Stimulated activated naive CD8-positive, alpha-beta T cell treated with anti-CD3 and anti-CD28 coated beads, Interleukin-15, Interleukin-2, amounts not matched to agents 100 ng/mL and 50 ng/mL, for 24 hours (primary cell): ENCODE data around the gene DCC.

Experiments used
- H3K27ac Mint-ChIP-seq: one replicate; pipeline ENCODE4 v1.8.0; 2021; ENCODE audit warnings: mild to moderate bottlenecking, mixed read lengths
- H3K27me3 Mint-ChIP-seq: one replicate; pipeline ENCODE4 v1.8.0; 2021; ENCODE audit warnings: mixed read lengths
- H3K36me3 Mint-ChIP-seq: one replicate; pipeline ENCODE4 v1.8.0; 2021; ENCODE audit warnings: low read depth, mixed read lengths
- H3K4me1 Mint-ChIP-seq: one replicate; pipeline ENCODE4 v1.8.0; 2021; ENCODE audit warnings: low read depth, mixed read lengths
- H3K4me3 Mint-ChIP-seq: one replicate; pipeline ENCODE4 v1.8.0; 2021; ENCODE audit warnings: mild to moderate bottlenecking, mixed read lengths
- H3K9me3 Mint-ChIP-seq: one replicate; pipeline ENCODE4 v1.8.0; 2021; ENCODE audit warnings: mixed read lengths

The DCC gene

GRCh38 chr18:52427521-52428175 is 87.7 kb downstream of the DCC start:
- Mint-ChIP-seq H3K27me3 (no peaks in the 10 kb centered on the region), H3K9me3 (no peaks in the 10 kb centered on the region), H3K4me1 (no peaks in the 10 kb centered on the region), H3K4me3 (no peak overlapping the region), H3K27ac (no peak overlapping the region), H3K36me3 (no peaks in the 10 kb centered on the region)

GRCh38 chr18:52431683-52432082 is 91.7 kb downstream of the DCC start:
- H3K27ac Mint-ChIP-seq: no peak overlapping the region
- no peaks in the 10 kb centered on the region for H3K27me3 Mint-ChIP-seq
- H3K4me1 Mint-ChIP-seq: no peaks in the 10 kb centered on the region
- H3K9me3 Mint-ChIP-seq: no peaks in the 10 kb centered on the region
- H3K36me3 Mint-ChIP-seq: no peaks in the 10 kb centered on the region
- no peak overlapping the region for H3K4me3 Mint-ChIP-seq

GRCh38 chr18:52433797-52434196 is 93.8 kb downstream of the DCC start:
- no peaks in the 10 kb centered on the region for H3K4me1 Mint-ChIP-seq
- no peaks in the 10 kb centered on the region for H3K27me3 Mint-ChIP-seq
- H3K4me3 Mint-ChIP-seq: no peak overlapping the region
- no peak overlapping the region for H3K27ac Mint-ChIP-seq
- no peaks in the 10 kb centered on the region for H3K36me3 Mint-ChIP-seq
- no peaks in the 10 kb centered on the region for H3K9me3 Mint-ChIP-seq

GRCh38 chr18:52435301-52435700 is 95.3 kb downstream of the DCC start:
- Mint-ChIP-seq H3K36me3 (no peaks in the 10 kb centered on the region), H3K4me3 (no peak overlapping the region), H3K4me1 (no peaks in the 10 kb centered on the region), H3K27me3 (no peaks in the 10 kb centered on the region), H3K9me3 (no peaks in the 10 kb centered on the region), H3K27ac (no peak overlapping the region)

- H3K4me3 Mint-ChIP-seq: no peak overlapping the region
- H3K9me3 Mint-ChIP-seq: no peaks in the 10 kb centered on the region
- no peak overlapping the region for H3K27ac Mint-ChIP-seq
- H3K27me3 Mint-ChIP-seq: no peaks in the 10 kb centered on the region
- H3K36me3 Mint-ChIP-seq: no peaks in the 10 kb centered on the region
- H3K4me1 Mint-ChIP-seq: no peaks in the 10 kb centered on the region
Measured at GRCh38 chr18:52437161-52437560, 97.2 kb downstream of the DCC start.

- Mint-ChIP-seq H3K36me3 (no peaks in the 10 kb centered on the region), H3K27me3 (no peaks in the 10 kb centered on the region), H3K9me3 (peaks cover 7% of the 10 kb centered on the region), H3K4me1 (no peaks in the 10 kb centered on the region), H3K4me3 (no peak overlapping the region), H3K27ac (no peak overlapping the region)
Measured at GRCh38 chr18:52439457-52439856, 99.5 kb downstream of the DCC start.

GRCh38 chr18:52441794-52442193 is 101.8 kb downstream of the DCC start:
- Mint-ChIP-seq H3K27me3 (no peaks in the 10 kb centered on the region), H3K36me3 (no peaks in the 10 kb centered on the region), H3K27ac (no peak overlapping the region), H3K9me3 (peaks cover 7% of the 10 kb centered on the region), H3K4me1 (no peaks in the 10 kb centered on the region), H3K4me3 (no peak overlapping the region)

- Mint-ChIP-seq H3K27ac (no peak overlapping the region), H3K4me3 (no peak overlapping the region), H3K36me3 (no peaks in the 10 kb centered on the region), H3K27me3 (no peaks in the 10 kb centered on the region), H3K9me3 (peaks cover 13% of the 10 kb centered on the region), H3K4me1 (no peaks in the 10 kb centered on the region)
Measured at GRCh38 chr18:52442686-52443085, 102.7 kb downstream of the DCC start.

GRCh38 chr18:52451256-52451655 is 111.3 kb downstream of the DCC start:
- H3K36me3 Mint-ChIP-seq: no peaks in the 10 kb centered on the region
- H3K4me1 Mint-ChIP-seq: no peaks in the 10 kb centered on the region
- no peaks in the 10 kb centered on the region for H3K27me3 Mint-ChIP-seq
- H3K27ac Mint-ChIP-seq: no peak overlapping the region
- peaks cover 10% of the 10 kb centered on the region for H3K9me3 Mint-ChIP-seq
- H3K4me3 Mint-ChIP-seq: no peak overlapping the region

GRCh38 chr18:52451851-52452250 is 111.9 kb downstream of the DCC start:
- no peak overlapping the region for H3K27ac Mint-ChIP-seq
- H3K27me3 Mint-ChIP-seq: no peaks in the 10 kb centered on the region
- H3K36me3 Mint-ChIP-seq: no peaks in the 10 kb centered on the region
- peaks cover 10% of the 10 kb centered on the region for H3K9me3 Mint-ChIP-seq
- no peaks in the 10 kb centered on the region for H3K4me1 Mint-ChIP-seq
- no peak overlapping the region for H3K4me3 Mint-ChIP-seq

GRCh38 chr18:52452427-52452826 is 112.4 kb downstream of the DCC start:
- no peak overlapping the region for H3K27ac Mint-ChIP-seq

GRCh38 chr18:52459890-52460289 is 119.9 kb downstream of the DCC start:
- H3K27ac Mint-ChIP-seq: no peak overlapping the region
- H3K4me3 Mint-ChIP-seq: no peak overlapping the region
- peaks cover 11% of the 10 kb centered on the region for H3K9me3 Mint-ChIP-seq
- no peaks in the 10 kb centered on the region for H3K27me3 Mint-ChIP-seq
- H3K4me1 Mint-ChIP-seq: no peaks in the 10 kb centered on the region
- no peaks in the 10 kb centered on the region for H3K36me3 Mint-ChIP-seq

More at GRCh38 chr18:52452427-52452826, 112.4 kb downstream of the DCC start:
- Mint-ChIP-seq H3K27me3 (no peaks in the 10 kb centered on the region), H3K36me3 (no peaks in the 10 kb centered on the region), H3K4me1 (no peaks in the 10 kb centered on the region), H3K9me3 (peaks cover 5% of the 10 kb centered on the region), H3K4me3 (no peak overlapping the region)

- Mint-ChIP-seq H3K27me3 (no peaks in the 10 kb centered on the region), H3K36me3 (no peaks in the 10 kb centered on the region), H3K27ac (no peak overlapping the region), H3K4me1 (no peaks in the 10 kb centered on the region), H3K4me3 (no peak overlapping the region), H3K9me3 (peaks cover 12% of the 10 kb centered on the region)
Measured at GRCh38 chr18:52462853-52463252, 122.9 kb downstream of the DCC start.

GRCh38 chr18:52465391-52465790 is 125.4 kb downstream of the DCC start:
- Mint-ChIP-seq H3K9me3 (peaks cover 10% of the 10 kb centered on the region), H3K36me3 (no peaks in the 10 kb centered on the region), H3K27me3 (no peaks in the 10 kb centered on the region), H3K27ac (no peak overlapping the region), H3K4me1 (no peaks in the 10 kb centered on the region), H3K4me3 (no peak overlapping the region)

GRCh38 chr18:52468496-52468895 is 128.5 kb downstream of the DCC start:
- no peaks in the 10 kb centered on the region for H3K27me3 Mint-ChIP-seq
- no peak overlapping the region for H3K27ac Mint-ChIP-seq
- H3K36me3 Mint-ChIP-seq: no peaks in the 10 kb centered on the region
- no peaks in the 10 kb centered on the region for H3K4me1 Mint-ChIP-seq
- H3K9me3 Mint-ChIP-seq: peaks cover 4% of the 10 kb centered on the region
- no peak overlapping the region for H3K4me3 Mint-ChIP-seq

- Mint-ChIP-seq H3K27ac (no peak overlapping the region), H3K9me3 (peaks cover 3% of the 10 kb centered on the region), H3K4me3 (no peak overlapping the region), H3K4me1 (no peaks in the 10 kb centered on the region), H3K27me3 (no peaks in the 10 kb centered on the region), H3K36me3 (no peaks in the 10 kb centered on the region)
Measured at GRCh38 chr18:52475325-52475724, 135.3 kb downstream of the DCC start.
